HG02973 (cell line): Measurements from ENCODE around the gene KRTAP1-4.
"Not testable (repeated sequence)": the region's sequence is repeated elsewhere in the genome, so short reads cannot be mapped to it uniquely, and the experiment has no call there.

ENCODE experiments used
- ATAC-seq: cut with Tn5 transposase; IDR thresholded peaks from one replicate; pipeline ENCODE4 v1.9.1; 2021; ENCODE audit warnings: moderate library complexity; ENCODE audit not compliant: unreplicated experiment

KRTAP1-4 gene

GRCh38 chr17:41029633-41030245 is at the start of gene KRTAP1-4:
Gene KRTAP1-4 (minus strand): TSS chr17:41030195. CDS start chr17:41030078, 117 bp downstream.
- no peak for ATAC-seq

DNA sequence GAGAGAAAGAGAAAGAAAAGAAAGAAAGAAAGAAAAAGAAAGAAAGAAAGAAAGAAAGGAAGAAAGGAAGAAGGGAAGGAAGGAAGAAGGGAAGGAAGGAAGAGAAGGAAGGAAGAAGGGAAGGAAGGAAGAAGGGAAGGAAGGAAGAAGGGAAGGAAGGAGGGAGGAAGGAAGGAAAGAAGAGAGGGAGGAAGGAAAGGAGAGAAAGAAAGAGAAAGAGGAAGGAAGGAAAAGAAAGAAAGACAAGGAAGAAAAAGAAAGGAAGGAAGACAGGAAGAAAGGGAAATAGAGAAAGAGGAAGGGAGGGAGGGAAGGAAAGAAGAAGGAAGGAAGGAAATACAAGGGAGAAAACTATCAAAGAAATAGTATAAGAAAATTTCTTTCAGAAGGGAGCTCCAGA is 46.8 kb upstream of the KRTAP1-4 start:
- no peak for ATAC-seq

- ATAC-seq, result no peak
These were observed 43.7 kb upstream of the KRTAP1-4 start for GRCh38 chr17:41073676-41074075.

- ATAC-seq, result no peak
These were observed 41.8 kb upstream of the KRTAP1-4 start for GRCh38 chr17:41071606-41072360.

DNA sequence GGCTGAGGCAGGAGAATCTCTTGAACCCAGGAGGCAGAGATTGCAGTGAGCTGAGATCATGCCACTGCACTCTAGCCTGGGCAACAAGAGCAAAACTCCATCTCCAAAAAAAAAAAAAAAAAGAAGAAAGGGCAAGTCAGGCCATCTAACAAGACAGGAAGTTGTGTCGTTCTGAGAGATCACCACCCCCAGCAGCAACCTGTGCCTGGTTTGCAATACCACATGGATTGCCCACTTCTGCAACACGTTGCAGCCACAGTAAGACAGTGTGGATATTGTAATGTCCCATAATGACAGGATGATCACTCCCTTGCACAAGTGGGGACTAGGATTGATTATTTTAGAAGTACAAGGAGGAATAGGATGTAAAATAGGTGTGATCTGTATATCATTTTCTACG is 39.0 kb upstream of the KRTAP1-4 start:
- ATAC-seq, result no peak

- no peak for ATAC-seq
These were observed 37.3 kb upstream of the KRTAP1-4 start for GRCh38 chr17:41067281-41067680.

- ATAC-seq, result no peak
These were observed 36.0 kb upstream of the KRTAP1-4 start, which contains the start of gene KRTAP2-4 for GRCh38 chr17:41065829-41066624. Gene KRTAP2-4 (minus strand): TSS chr17:41065879. CDS start chr17:41065845, 34 bp downstream.

DNA sequence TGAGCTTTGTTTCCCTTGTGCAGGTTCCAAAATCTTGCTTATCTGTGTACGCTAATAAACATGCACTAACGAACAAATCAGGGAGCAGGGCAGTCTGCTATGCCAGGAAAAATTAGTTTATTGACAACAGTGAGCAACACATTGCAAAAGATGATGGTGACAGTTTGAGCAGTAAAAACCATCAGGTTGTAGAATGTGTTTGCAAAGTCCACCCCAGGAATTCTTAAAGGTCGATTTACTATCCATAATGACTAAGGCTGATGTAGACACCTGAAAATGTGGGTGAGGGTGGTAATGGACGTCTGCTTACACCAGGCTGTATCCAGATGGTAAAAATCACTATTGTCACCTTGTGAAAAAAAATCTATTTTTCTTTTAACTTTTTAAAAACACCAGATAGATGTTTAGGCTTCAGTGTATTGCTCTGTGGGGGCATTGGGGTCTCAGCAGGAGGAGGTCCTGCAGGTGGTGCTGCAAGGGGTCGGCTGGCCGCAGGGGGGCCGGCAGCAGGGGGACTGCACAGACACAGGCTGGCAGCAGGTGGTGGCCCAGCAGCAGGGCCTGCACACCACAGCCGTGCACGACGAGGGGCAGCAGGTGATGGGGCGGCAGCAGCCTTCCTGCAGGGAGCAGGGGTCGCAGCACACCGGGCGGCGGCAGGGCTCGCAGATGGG is 35.2 kb upstream of the KRTAP1-4 start:
- ATAC-seq, result not testable (repeated sequence)

DNA sequence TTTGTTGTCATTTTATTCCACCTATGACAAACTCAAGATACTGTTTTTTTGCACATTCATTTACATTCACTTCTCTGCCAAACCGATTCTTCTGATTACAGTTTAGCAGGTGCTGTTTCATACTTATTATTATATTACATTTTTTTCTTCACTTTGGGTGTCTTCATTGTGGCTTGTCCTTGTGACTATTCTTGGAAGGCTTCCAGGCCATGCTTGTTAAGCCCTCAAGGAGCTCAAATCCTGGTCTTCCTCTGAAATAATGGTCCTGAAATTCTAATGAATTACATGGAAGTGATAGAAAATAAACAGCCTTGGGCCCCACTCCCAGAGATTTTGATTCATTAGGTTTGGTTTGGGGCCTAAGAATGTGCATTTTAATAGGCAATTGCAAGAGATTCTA is 34.3 kb upstream of the KRTAP1-4 start:
- no peak for ATAC-seq

GRCh38 chr17:41063449-41063848 is 33.5 kb upstream of the KRTAP1-4 start:
- no peak for ATAC-seq

GRCh38 chr17:41061964-41062363 is 32.0 kb upstream of the KRTAP1-4 start:
- ATAC-seq, result no peak

DNA sequence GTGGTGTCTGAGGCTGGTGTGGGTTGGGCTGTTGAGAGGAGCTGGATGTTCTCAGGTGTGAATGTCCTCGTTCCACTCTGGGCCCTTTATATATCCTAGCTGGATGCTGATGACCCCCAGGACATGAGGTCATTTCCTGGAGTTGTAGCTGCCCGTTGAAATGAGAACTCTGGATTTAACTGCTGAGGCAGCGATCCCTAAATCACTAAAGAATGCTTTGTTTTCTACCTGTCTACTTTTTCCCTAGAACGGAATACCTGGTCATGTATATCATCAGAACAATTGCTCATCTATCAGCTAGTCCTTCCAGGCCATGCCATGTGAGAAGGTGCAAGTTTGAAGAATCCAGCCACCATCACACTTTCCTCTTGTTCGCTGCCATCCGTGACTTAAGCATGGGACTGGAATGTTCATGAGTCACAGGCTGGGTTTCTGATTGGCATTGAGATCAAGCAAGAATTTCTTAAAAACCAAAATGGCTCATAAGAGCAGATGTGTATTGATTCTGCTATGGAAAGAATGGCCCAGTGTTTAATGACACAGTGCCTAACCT is 30.1 kb upstream of the KRTAP1-4 start, which contains the start of gene KRTAP2-3:
TSS of gene KRTAP2-3 (minus strand) at position 63 of the 553 bp plus-strand sequence. CDS start 64 bp downstream, outside the sequence.
- no peak for ATAC-seq

- not testable (repeated sequence) for ATAC-seq
These were observed 29.5 kb upstream of the KRTAP1-4 start for GRCh38 chr17:41059276-41060051.

GRCh38 chr17:41058741-41059140 is 28.7 kb upstream of the KRTAP1-4 start:
- ATAC-seq, result no peak

DNA sequence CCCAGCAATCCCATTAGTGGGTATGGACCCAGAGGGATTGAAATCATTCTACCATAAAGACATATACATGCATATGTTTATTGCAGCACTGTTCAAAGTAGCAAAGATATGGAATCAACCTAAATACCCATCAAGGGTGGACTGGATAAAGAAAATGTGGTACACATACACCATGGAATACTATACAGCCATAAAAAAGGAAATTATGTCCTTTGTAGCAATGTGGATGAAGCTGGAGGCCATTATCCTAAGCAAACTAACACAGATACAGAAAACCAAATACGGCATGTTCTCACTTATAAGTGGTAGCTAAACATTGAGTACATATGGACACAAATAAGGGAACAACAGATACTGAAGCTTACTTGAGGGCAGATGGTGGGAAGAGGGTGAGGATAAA is 27.6 kb upstream of the KRTAP1-4 start:
- no peak for ATAC-seq

- not testable (repeated sequence) for ATAC-seq
These were observed 25.1 kb upstream of the KRTAP1-4 start, which contains the start of gene KRTAP2-2 for GRCh38 chr17:41055130-41055529. Gene KRTAP2-2 (minus strand): TSS chr17:41055230. CDS start chr17:41055211, 19 bp downstream.

DNA sequence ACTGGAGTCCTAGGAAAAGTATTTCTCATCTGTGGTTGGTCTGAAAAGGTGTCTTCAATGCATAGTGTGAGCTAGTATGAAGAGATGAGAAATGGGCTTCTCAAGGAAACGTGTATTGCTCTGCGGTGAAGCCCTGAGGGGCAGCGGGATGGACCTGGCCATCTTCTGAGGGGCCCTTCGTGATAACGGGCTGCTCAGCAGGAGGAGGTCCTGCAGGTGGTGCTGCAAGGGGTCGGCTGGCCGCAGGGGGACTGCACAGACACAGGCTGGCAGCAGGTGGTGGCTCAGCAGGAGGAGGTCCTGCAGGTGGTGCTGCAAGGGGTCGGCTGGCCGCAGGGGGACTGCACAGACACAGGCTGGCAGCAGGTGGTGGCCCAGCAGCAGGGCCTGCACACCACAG is 24.6 kb upstream of the KRTAP1-4 start:
- ATAC-seq, result not testable (repeated sequence)

- ATAC-seq, result no peak
These were observed 24.0 kb upstream of the KRTAP1-4 start for GRCh38 chr17:41054025-41054424.

DNA sequence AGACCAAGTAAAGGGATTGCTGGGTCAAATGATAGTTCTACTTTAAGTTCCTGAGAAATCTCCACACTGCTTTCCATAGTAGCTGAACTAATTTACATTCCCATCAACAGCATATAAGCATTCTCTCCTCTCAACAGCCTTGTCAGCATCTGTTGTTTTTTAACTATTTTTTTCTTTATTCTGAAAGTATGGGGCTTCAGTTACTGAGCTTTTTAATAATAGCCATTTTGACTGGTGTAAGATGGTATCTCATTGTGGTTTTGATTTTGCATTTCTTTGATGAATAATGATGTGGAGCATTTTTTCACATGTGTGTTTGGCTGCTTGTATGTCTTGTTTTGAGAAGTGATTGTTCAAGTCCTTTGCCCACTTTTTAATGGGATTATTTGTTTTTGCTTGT is 22.6 kb upstream of the KRTAP1-4 start:
- ATAC-seq, result no peak

DNA sequence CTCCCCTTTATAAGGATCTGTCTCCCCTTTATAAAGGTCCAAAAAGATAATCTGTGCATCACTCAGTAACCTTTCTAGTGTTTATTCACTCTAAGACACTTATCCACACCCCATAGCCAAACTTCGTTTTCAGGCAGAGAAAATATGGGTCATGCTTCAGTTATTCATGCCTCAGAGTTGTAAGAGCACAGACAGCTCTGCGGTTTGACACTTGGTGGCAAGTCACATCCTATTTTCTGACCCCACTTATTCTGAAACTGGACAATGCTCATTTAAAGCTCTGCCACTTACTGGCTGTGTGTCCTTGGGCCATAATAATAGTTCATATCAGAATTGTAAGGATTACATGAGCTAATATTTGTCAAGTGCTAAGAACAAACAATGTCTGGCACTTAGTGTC is 19.1 kb upstream of the KRTAP1-4 start:
- ATAC-seq, result no peak
